Measurements from ENCODE around the gene LYPD6B. TPM values are rescaled to one million over a fixed set of nuclear protein-coding genes. Genes with fewer than 3 reads are reported as not detected.

Gene LYPD6B
- total and polyA plus RNA-seq, 2 experiments from 2014 or later = 1.7 to 3.6 TPM

DNA sequence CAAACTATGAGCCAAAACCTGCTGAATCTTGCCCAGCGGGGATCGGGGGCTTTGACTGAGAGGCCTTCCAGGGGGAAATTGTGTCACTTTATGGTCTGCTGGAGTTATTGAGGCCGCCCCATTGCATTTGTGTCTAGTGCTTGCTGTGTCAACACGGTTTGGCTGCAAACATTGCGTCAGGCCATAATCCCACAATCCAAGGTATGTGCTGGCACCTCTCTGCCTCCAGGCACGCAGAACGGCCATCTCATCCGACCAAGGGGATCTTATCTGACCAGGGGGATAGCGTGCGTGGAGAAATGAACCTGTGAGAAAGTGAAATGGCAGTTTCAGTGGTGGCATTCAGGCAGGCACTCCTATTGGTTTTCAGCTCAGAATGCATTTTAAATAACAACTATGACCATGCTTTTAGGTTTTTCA lies 18.1 kb upstream of the LYPD6B start:
- Histone ChIP-seq H3K4me1 (ENCODE audit: insufficient read depth) (no peaks in the 10 kb centered on the region; the same call in 1 of the 2 replicates), H3K27me3 (ENCODE audit: insufficient read depth) (no peaks in the 10 kb centered on the region), H3K27ac (ENCODE audit: low read depth) (no peak overlapping the region), H3K4me3 (no peak overlapping the region), H3F3A (replicated peaks; ENCODE audit: low read depth) (no peaks in the 10 kb centered on the region), H3K9me2 (ENCODE audit: insufficient read depth) (no peaks in the 10 kb centered on the region), H3K79me2 (replicated peaks; ENCODE audit: insufficient read depth) (no peaks in the 10 kb centered on the region), H4K20me1 (replicated peaks; ENCODE audit: insufficient read depth) (no peaks in the 10 kb centered on the region), H3K4me2 (no peak overlapping the region), H2AFZ (no peak overlapping the region), H3K36me3 (ENCODE audit: insufficient read depth) (0 out of 2 replicates have a peak, but pooled peaks cover 3% of the 10 kb centered on the region)
- no peak overlapping the region for H3K4me3 Mint-ChIP-seq
- no peak for ATAC-seq
- H3K9me3 Mint-ChIP-seq = no peaks in the 10 kb centered on the region
- peaks cover 17% of the 10 kb centered on the region for H3K4me1 Mint-ChIP-seq
- peaks cover 9% of the 10 kb centered on the region for H3K27me3 Mint-ChIP-seq (ENCODE audit: insufficient read depth, low read depth, poor library complexity)
- TF ChIP-seq POLR2AphosphoS5 (IDR thresholded peaks at IDR 0.05; ENCODE audit: low read depth) (no peak), ZNF114 (CRISPR knock-in tag; IDR thresholded peaks at IDR 0.05) (no peak), ZNF331 (CRISPR knock-in tag; IDR thresholded peaks at IDR 0.05; ENCODE audit: low read depth) (no peak), EZH2 (IDR thresholded peaks at IDR 0.05; ENCODE audit: low read depth, unreplicated experiment) (no peak), JUNB (IDR thresholded peaks at IDR 0.05; ENCODE audit: unreplicated experiment) (no peak)
- TF ChIP-seq, protein P1, sequence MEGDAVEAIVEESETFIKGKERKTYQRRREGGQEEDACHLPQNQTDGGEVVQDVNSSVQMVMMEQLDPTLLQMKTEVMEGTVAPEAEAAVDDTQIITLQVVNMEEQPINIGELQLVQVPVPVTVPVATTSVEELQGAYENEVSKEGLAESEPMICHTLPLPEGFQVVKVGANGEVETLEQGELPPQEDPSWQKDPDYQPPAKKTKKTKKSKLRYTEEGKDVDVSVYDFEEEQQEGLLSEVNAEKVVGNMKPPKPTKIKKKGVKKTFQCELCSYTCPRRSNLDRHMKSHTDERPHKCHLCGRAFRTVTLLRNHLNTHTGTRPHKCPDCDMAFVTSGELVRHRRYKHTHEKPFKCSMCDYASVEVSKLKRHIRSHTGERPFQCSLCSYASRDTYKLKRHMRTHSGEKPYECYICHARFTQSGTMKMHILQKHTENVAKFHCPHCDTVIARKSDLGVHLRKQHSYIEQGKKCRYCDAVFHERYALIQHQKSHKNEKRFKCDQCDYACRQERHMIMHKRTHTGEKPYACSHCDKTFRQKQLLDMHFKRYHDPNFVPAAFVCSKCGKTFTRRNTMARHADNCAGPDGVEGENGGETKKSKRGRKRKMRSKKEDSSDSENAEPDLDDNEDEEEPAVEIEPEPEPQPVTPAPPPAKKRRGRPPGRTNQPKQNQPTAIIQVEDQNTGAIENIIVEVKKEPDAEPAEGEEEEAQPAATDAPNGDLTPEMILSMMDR (conservative IDR thresholded peaks at IDR 0.05; ENCODE audit: low read depth in 2 of 2) = no peak
- H3K27ac Mint-ChIP-seq = no peak overlapping the region
- DNase-seq (ENCODE audit: low spot score) = no peak
- peaks cover 10% of the 10 kb centered on the region; the same call in 2 of the 3 replicates for H3K36me3 Mint-ChIP-seq (ENCODE audit: low read depth)

DNA sequence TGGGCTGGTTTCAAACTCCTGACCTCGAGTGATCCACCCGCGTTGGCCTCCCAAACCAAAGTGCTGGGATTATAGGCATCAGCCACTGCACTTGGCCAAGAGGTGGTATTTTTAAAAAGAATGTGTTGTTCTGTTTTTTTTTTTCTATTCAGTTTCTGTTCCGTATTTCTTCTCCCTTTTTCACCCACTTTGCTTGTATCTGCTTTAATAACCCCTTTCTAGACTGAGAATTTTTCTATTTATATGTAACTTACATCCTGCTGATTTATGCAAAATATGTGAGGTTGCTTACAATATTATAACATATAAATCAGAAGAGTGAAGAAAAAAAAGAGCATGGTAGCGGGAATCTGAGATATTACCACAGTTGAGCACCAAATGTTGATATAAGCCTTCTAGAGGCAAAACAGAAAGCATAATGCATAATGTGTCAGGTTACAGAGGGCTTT lies 17.2 kb upstream of the LYPD6B start:
- Histone ChIP-seq H3K4me1 (ENCODE audit: insufficient read depth) (no peaks in the 10 kb centered on the region), H3K4me2 (no peak overlapping the region), H3K27ac (ENCODE audit: low read depth) (no peak overlapping the region), H3K4me3 (no peak overlapping the region), H3K36me3 (ENCODE audit: insufficient read depth) (no peaks in the 10 kb centered on the region), H3F3A (replicated peaks; ENCODE audit: low read depth) (no peaks in the 10 kb centered on the region), H3K79me2 (replicated peaks; ENCODE audit: insufficient read depth) (no peaks in the 10 kb centered on the region), H2AFZ (no peak overlapping the region), H3K9me2 (ENCODE audit: insufficient read depth) (no peaks in the 10 kb centered on the region), H4K20me1 (replicated peaks; ENCODE audit: insufficient read depth) (no peaks in the 10 kb centered on the region), H3K27me3 (ENCODE audit: insufficient read depth) (no peaks in the 10 kb centered on the region)
- Mint-ChIP-seq H3K27me3 (ENCODE audit: insufficient read depth, low read depth, poor library complexity) (peaks cover 8% of the 10 kb centered on the region), H3K9me3 (no peaks in the 10 kb centered on the region), H3K27ac (no peak overlapping the region), H3K4me3 (no peak overlapping the region), H3K36me3 (ENCODE audit: low read depth) (peaks cover 5% of the 10 kb centered on the region; the same call in 1 of the 3 replicates), H3K4me1 (peaks cover 10% of the 10 kb centered on the region)
- ATAC-seq (no peak), DNase-seq (ENCODE audit: low spot score) (no peak)
- no peak for TF ChIP-seq EZH2 (IDR thresholded peaks at IDR 0.05; ENCODE audit: low read depth, unreplicated experiment)
- TF ChIP-seq ZNF331 (CRISPR knock-in tag; IDR thresholded peaks at IDR 0.05; ENCODE audit: low read depth) = no peak
- TF ChIP-seq STAT1 (IDR thresholded peaks at IDR 0.05; ENCODE audit: unreplicated experiment) = no peak
- TF ChIP-seq NANOG (IDR thresholded peaks at IDR 0.05; ENCODE audit: borderline replicate concordance) = no peak
- no peak for TF ChIP-seq EZH2phosphoT487 (IDR thresholded peaks at IDR 0.05; ENCODE audit: unreplicated experiment)
- no peak for TF ChIP-seq JUNB (IDR thresholded peaks at IDR 0.05; ENCODE audit: unreplicated experiment)
- TF ChIP-seq, protein P2, sequence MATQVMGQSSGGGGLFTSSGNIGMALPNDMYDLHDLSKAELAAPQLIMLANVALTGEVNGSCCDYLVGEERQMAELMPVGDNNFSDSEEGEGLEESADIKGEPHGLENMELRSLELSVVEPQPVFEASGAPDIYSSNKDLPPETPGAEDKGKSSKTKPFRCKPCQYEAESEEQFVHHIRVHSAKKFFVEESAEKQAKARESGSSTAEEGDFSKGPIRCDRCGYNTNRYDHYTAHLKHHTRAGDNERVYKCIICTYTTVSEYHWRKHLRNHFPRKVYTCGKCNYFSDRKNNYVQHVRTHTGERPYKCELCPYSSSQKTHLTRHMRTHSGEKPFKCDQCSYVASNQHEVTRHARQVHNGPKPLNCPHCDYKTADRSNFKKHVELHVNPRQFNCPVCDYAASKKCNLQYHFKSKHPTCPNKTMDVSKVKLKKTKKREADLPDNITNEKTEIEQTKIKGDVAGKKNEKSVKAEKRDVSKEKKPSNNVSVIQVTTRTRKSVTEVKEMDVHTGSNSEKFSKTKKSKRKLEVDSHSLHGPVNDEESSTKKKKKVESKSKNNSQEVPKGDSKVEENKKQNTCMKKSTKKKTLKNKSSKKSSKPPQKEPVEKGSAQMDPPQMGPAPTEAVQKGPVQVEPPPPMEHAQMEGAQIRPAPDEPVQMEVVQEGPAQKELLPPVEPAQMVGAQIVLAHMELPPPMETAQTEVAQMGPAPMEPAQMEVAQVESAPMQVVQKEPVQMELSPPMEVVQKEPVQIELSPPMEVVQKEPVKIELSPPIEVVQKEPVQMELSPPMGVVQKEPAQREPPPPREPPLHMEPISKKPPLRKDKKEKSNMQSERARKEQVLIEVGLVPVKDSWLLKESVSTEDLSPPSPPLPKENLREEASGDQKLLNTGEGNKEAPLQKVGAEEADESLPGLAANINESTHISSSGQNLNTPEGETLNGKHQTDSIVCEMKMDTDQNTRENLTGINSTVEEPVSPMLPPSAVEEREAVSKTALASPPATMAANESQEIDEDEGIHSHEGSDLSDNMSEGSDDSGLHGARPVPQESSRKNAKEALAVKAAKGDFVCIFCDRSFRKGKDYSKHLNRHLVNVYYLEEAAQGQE (IDR thresholded peaks at IDR 0.05; ENCODE audit: unreplicated experiment) = no peak
- TF ChIP-seq, protein P1 (conservative IDR thresholded peaks at IDR 0.05; ENCODE audit: low read depth in 2 of 2) = no peak
- no peak for TF ChIP-seq POLR2AphosphoS5 (IDR thresholded peaks at IDR 0.05; ENCODE audit: low read depth)
- no peak for TF ChIP-seq ZNF114 (CRISPR knock-in tag; IDR thresholded peaks at IDR 0.05)
- no peak for TF ChIP-seq CREB1 (CRISPR knock-in tag; IDR thresholded peaks at IDR 0.05; ENCODE audit: low read depth)
